Fibroblast of skin of right quadriceps (primary cell): ENCODE measurements around the gene BLOC1S3.
"Not testable (repeated sequence)": the region's sequence is repeated elsewhere in the genome, so short reads cannot be mapped to it uniquely, and the experiment has no call there.

ENCODE experiments used
- DNase-seq: peaks from one replicate; pipeline ENCODE4 v3.0.0-alpha.2; 2013

The BLOC1S3 gene

GRCh38 chr19:45186509-45187334 is 8.1 kb downstream of the BLOC1S3 start:
- DNase-seq: no peak

DNA sequence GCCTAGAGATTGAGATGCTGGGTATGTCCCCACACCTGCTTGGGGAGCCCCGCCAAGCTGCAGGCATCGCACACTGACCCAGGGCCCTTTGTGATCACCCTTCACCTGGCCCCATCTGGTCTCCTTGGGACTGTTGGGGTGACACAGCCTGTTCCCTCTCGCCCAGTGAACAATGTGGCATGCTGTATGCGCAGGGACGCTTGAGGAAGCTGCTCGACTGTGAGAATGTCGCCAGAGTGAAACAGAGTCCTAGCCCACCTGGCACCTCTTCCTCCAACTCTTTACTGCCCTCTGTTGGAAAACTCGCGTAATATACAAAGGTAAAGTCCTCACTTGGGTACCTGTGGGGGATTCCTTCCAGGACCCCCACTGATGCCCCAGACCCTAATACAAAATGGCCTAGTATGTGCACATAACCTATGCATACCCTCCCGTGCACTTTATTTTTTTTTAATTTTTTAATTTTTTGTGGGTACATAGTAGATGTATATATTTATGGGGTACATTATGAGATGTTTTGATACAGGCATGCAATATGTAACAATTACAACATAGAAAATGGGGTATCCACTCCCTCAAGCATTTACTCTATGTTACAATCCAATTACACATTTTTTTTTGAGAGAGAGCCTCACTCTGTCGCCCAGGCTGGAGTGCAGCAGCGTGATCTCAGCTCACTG is 9.0 kb downstream of the BLOC1S3 start:
- DNase-seq: no peak

- DNase-seq: no peak
These were observed 11.4 kb downstream of the BLOC1S3 start for GRCh38 chr19:45189971-45190370.

DNA sequence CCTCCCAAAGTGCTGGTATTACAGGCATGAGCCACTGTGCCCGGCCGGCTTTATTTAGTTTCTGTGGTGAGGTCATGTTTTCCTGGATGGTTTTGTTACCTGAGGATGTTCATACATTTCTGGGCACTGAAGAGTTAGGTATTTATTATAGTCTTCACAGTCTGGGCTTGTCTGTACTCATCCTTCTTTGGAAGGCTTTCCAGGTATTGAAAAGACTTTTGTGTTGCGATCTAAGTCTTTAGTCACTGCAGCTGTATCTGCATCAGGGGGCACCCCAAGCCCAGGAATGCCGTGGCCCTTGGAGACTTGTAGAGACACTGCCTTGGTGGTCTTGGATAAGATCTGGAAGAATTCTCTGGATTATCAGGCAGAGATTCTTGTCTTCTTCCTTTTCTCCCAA is 12.8 kb downstream of the BLOC1S3 start:
- no peak for DNase-seq

DNA sequence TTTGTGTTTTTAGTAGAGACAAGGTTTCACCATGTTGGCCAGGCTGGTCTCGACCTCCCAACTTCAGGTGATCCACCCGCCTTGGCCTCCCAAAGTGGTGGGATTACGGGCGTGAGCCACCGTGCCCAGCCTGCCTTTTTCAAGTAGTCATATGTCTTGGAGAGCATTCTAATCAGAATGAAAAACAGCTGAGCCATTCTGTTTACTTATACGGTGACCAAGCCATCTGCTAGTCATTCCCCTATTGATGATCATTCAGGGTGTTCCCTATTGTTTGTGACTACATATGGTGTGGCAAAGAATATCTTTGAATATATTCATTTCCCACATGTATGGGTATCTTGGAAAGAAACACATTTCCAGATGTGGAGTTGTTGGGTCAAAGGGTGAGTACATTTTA is 17.2 kb downstream of the BLOC1S3 start:
- DNase-seq: no peak

DNA sequence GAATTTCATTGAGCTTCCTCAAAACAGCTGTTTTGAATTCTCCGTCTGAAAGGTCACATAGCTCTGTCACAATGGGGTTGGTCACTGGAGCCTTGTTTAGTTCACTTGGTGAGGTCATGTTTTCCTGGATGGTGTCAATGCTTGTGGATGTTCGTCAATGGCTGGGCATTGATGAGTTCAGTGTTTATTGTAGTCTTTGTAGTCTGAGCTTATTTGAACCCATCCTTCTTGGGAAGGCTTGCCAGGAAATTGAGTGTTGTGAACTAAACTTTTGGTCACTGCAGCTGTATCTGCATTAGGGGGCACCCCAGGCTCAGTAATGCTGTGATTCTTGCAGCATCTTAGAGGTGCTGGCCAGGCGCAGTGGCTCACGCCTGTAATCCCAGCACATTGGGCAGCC is 22.0 kb downstream of the BLOC1S3 start:
- DNase-seq: peak; percentile 14

- no peak for DNase-seq
These were observed 24.1 kb downstream of the BLOC1S3 start for GRCh38 chr19:45202637-45203036.

DNA sequence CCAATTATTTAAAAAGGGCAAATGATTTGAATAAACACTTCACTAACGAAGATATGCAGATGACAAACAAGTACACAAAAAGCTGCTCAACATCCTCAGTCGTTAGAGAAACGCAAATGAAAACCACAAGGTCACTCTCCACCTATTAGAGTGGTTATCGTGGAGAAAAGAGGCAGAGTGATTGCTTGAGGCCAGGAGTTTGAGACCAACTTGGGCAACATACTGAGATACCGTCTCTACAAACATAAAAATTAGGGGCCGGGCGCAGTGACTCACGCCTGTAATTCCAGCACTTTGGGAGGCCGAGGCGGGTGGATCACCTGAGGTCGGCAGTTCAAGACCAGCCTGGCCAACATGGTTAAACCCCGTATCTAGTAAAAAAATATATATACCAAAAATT is 27.2 kb downstream of the BLOC1S3 start:
- DNase-seq: no peak

DNA sequence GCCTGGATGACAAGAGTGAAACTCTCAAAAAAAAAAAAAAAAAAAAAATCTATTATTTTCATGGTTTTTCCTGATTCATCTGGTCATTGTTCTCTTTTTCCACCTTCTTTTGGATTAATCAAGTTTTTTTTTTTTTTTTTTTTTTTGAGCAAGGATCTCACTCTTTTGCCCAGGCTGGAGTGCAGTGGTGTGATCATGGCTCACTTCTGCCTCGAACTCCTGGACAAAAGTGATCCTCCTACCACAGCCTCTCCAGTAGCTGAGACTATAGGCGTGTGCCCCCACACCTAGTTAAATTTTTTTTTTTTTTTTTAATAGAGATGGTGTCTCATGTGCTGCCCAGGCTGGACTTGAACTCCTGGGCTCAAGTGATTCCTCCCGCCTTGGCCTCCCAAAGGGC is 27.7 kb downstream of the BLOC1S3 start:
- no peak for DNase-seq

- DNase-seq: no peak
These were observed 33.3 kb downstream of the BLOC1S3 start for GRCh38 chr19:45211751-45212381.

DNA sequence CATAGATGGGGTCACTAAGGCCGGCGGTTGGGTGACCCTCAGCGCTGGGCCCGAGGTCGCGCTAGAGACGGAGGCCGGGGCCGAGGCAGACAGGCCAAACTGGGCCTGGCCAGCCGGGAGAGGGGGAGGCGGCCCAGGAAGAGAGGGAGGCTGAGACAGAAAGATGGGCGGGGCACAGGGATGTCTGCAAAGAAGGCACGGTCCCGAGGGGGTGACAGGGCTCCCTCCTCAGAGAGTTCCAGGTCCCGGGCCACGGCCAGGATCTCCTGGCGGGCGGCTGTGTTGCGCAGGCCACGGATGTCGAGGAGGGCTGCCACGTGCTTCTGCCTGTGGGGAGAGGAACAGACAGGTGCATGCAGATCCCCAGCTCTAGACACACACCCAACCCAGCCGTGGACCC is 34.4 kb downstream of the BLOC1S3 start:
- no peak for DNase-seq

GRCh38 chr19:45215391-45216191 is 37.0 kb downstream of the BLOC1S3 start:
- DNase-seq: no peak

DNA sequence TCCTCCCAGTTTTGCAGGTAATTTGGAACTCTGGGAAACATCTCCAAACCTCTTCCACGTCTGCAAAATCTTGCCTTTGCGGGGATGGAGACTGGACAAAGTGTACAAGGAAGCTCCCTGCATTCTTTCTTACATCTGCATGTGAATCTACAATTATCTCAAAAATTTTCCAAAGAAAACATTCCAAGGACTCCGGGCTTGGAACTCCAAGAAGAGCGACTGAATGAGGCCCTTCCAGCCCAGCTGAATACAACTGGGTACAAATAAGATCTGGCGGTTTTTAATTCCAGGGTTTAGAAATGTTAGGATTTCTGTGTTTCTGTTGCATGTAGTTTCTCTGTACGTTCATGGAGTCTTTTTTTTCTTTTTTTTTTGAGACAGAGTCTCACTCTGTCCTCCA is 38.1 kb downstream of the BLOC1S3 start:
- DNase-seq: no peak

GRCh38 chr19:45217193-45217956 is 38.8 kb downstream of the BLOC1S3 start:
- no peak for DNase-seq

GRCh38 chr19:45217957-45218334 is 39.4 kb downstream of the BLOC1S3 start:
- no peak for DNase-seq

DNA sequence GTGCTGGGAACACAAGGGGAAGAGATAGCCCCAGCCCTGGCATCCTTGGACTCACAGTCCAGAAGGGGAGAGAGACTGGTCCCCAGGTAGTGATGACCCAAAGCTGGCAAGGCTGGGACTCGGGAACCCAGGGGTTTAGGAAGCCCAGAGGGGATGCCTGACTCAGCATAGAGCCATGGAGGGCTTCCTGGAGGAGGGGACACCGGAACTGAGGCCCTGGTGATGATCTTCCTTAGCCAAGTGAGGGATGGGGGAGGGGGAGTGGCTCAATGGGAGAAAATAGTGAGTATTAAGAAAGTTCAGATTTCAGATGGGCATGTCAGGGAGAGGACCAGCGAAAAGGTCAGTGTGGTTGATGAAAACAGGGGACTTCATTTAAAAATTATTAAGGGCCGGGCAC is 39.8 kb downstream of the BLOC1S3 start:
- no peak for DNase-seq

DNA sequence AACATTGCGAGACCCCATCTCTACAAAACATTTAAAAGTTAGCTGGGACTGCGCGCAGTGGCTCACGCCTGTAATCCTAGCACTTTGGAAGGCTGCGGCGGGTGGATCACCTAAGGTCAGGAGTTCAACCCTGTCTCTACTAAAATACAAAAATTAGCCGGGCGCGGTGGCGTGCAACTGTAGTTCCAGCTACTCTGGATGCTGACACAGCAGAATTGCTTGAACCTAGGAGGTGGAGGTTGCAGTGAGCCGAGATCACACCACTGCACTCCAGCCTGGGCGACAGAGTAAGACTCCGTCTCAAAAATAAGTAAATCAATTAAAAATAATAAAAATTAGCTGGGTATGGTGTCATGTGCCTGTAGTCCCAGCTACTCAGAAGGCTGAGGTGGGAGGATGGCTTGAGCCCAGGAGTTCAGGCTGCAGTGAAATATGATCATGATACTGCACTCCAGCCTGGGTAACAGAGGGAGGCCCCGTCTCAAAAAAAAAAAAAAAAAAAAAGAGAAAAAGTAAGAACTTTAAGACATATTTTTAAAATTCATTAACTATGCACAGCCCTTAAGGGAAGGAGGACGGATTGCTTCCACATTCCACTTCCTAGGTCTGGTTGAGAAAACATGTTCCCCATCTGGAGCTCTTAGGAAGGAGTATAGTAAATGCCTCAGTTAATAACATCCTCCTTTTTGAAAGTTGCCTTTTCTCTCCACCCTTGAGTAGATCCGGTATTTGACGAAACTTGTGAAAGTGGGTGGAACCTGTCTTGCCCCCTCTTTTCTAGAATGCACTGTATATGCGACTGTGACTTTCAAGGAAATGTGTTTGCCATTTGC is 40.5 kb downstream of the BLOC1S3 start:
- no peak for DNase-seq

- no peak for DNase-seq
These were observed 44.1 kb downstream of the BLOC1S3 start for GRCh38 chr19:45222724-45223123.

- no peak for DNase-seq
These were observed 45.3 kb downstream of the BLOC1S3 start for GRCh38 chr19:45223879-45224278.

- no peak for DNase-seq
These were observed 46.1 kb downstream of the BLOC1S3 start for GRCh38 chr19:45224645-45225044.

- DNase-seq: not testable (repeated sequence)
These were observed 50.5 kb downstream of the BLOC1S3 start for GRCh38 chr19:45229056-45229455.
